ENCODE data around the gene SLC37A3. TPM values are rescaled to one million over a fixed set of nuclear protein-coding genes. Genes with fewer than 3 reads are reported as not detected.
A peak's percentile ranks its signal among the peaks of the same experiment; 100 is the strongest.

Gene SLC37A3
- total and polyA plus RNA-seq, 2 of the 13 experiments (the other 11 are each of a cell fraction or from before 2014, with no cell fraction given): 21.3 to 27.9 TPM

DNA sequence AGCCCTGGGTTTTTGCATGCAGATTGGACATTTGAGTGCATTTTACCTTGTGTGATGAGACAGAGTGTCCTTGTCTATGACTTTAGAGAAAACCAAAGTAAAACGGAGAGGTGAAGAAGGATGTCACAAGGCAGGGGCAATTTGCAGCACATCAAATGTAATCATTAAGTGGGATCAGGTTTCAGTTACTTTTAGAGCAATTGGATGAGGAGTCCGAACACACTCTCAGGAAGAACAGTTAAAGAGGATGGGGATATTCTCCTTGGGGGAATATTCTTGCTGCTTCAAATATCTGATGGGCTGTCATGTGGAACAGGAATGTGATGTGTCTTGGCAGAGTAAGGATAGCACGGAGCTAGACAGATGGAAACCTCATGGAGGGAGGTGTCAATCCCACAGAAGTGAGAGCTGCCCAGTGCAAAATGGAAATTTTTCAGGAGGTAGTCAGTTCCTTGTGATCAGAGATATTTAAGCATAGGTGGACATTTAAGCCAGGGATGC lies 6.3 kb upstream of the SLC37A3 start:
- ATAC-seq (no peak; the same call in 1 of the 3 replicates), DNase-seq (ENCODE audit: low spot score) (no peak), FAIRE-seq (no peak)
- ChIA-PET CTCF (ENCODE audit: low intra/inter-chr PET ratio, low total read pairs) (no interaction called here), POLR2A (no interaction called here)
- Histone ChIP-seq H4K20me1 (ENCODE audit: insufficient read depth, low read length) (no peaks in the 10 kb centered on the region), H3K4me3 (replicated peaks in 1 of 3; ENCODE audit: insufficient read depth in 1 of 3, low read depth in 2 of 3, low read length in 3 of 3) (no peak overlapping the region), H3K79me2 (ENCODE audit: insufficient read depth, low read length) (no peaks in the 10 kb centered on the region), H3K4me1 (ENCODE audit: insufficient read depth, low read length) (peaks cover 14% of the 10 kb centered on the region; the same call in 1 of the 2 replicates), H3K9ac (ENCODE audit: insufficient read depth, low read depth, low read length) (no peak overlapping the region), H3K27me3 (ENCODE audit: control insufficient read depth in 1 of 2, insufficient read depth in 2 of 2, low read length in 2 of 2) (no peaks in the 10 kb centered on the region; a peak in 1 of 5 replicates), H2AFZ (ENCODE audit: low read length) (no peak overlapping the region), H3K4me2 (ENCODE audit: low read depth, low read length) (peak overlapping the region; percentile 82), H3K36me3 (replicated peaks in 1 of 2; ENCODE audit: control insufficient read depth in 1 of 2, insufficient read depth in 2 of 2, low read length in 2 of 2) (no peaks in the 10 kb centered on the region), H3K9me3 (ENCODE audit: low read length) (no peaks in the 10 kb centered on the region), H3K27ac (ENCODE audit: extremely low read length, insufficient read depth, low read length) (no peak overlapping the region)
- intact Hi-C loops (cut with micrococcal nuclease; ENCODE audit: unreplicated experiment) (no loop called here), in situ Hi-C loops (cut with HindIII; ENCODE audit: extremely low pct_ligation_motif_present, low pct_unique_long_range_greater_than_20kb) (no loop called here)
- no TSS peak for BruUV-seq (replicated peaks)
- no peak for TF ChIP-seq ETV5 (CRISPR knock-in tag; IDR thresholded peaks at IDR 0.05; ENCODE audit: borderline replicate concordance)
- TF ChIP-seq GLI4 (CRISPR knock-in tag; IDR thresholded peaks at IDR 0.05; ENCODE audit: borderline replicate concordance): no peak
- TF ChIP-seq, protein P1, sequence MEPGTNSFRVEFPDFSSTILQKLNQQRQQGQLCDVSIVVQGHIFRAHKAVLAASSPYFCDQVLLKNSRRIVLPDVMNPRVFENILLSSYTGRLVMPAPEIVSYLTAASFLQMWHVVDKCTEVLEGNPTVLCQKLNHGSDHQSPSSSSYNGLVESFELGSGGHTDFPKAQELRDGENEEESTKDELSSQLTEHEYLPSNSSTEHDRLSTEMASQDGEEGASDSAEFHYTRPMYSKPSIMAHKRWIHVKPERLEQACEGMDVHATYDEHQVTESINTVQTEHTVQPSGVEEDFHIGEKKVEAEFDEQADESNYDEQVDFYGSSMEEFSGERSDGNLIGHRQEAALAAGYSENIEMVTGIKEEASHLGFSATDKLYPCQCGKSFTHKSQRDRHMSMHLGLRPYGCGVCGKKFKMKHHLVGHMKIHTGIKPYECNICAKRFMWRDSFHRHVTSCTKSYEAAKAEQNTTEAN (CRISPR knock-in tag; conservative IDR thresholded peaks at IDR 0.05): no peak
- no peak for TF ChIP-seq ZNF556 (CRISPR knock-in tag; IDR thresholded peaks at IDR 0.05; ENCODE audit: borderline replicate concordance)
- no peak for TF ChIP-seq REXO4 (CRISPR knock-in tag; IDR thresholded peaks at IDR 0.05; ENCODE audit: borderline replicate concordance)
- no peak for TF ChIP-seq RARA (CRISPR knock-in tag; IDR thresholded peaks at IDR 0.05)
- no peak for TF ChIP-seq ZNF331 (CRISPR knock-in tag; IDR thresholded peaks at IDR 0.05)
- TF ChIP-seq ZBTB1 (CRISPR knock-in tag; IDR thresholded peaks at IDR 0.05; ENCODE audit: borderline replicate concordance): no peak
- TF ChIP-seq, protein P2, sequence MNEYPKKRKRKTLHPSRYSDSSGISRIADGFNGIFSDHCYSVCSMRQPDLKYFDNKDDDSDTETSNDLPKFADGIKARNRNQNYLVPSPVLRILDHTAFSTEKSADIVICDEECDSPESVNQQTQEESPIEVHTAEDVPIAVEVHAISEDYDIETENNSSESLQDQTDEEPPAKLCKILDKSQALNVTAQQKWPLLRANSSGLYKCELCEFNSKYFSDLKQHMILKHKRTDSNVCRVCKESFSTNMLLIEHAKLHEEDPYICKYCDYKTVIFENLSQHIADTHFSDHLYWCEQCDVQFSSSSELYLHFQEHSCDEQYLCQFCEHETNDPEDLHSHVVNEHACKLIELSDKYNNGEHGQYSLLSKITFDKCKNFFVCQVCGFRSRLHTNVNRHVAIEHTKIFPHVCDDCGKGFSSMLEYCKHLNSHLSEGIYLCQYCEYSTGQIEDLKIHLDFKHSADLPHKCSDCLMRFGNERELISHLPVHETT (CRISPR knock-in tag; conservative IDR thresholded peaks at IDR 0.05): no peak
- no peak for TF ChIP-seq DMAP1 (CRISPR knock-in tag; IDR thresholded peaks at IDR 0.05)
- TF ChIP-seq ATF7-NPFF (CRISPR knock-in tag; IDR thresholded peaks at IDR 0.05; ENCODE audit: low read depth): no peak
- TF ChIP-seq FLYWCH1 (CRISPR knock-in tag; IDR thresholded peaks at IDR 0.05): no peak
- no peak for TF ChIP-seq EED (CRISPR knock-in tag; IDR thresholded peaks at IDR 0.05)
- WGBS (ENCODE audit: low lambda C conversion rate): 27% methylated on average over 3 of the region's 3 CpGs

Data from HepG2 (cell line).